Femur (tissue), 1 donor: ENCODE results near the gene RSPH6A.
"Not testable (repeated sequence)": the region's sequence is repeated elsewhere in the genome, so short reads cannot be mapped to it uniquely, and the experiment has no call there.

Source experiments
- DNase-seq: peaks from one replicate; pipeline ENCODE4 v3.0.0-alpha.2; 2017

Gene RSPH6A

DNA sequence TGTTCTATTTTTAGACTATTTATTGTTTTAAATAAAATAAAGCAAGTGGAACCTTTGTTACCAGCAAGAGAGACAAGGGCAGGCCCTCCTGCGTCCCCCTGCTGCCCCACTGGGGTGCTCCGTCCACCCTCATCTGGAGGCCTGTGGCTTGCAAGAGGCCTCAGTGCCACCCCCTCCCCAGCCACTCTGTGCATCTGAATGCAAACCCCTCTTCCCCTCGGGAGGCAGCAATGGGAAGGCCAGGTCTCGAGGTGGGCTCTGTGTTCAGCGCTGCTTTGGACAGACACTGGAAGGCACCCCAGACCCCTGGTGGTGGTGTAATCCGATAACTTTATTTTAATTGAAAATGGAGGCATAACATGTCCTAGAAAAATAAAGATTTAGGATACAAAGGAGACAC, 50.6 kb downstream of the RSPH6A start:
- DNase-seq = no peak

GRCh38 chr19:45763691-45764294, 51.3 kb downstream of the RSPH6A start:
- peak; percentile 43 for DNase-seq

DNA sequence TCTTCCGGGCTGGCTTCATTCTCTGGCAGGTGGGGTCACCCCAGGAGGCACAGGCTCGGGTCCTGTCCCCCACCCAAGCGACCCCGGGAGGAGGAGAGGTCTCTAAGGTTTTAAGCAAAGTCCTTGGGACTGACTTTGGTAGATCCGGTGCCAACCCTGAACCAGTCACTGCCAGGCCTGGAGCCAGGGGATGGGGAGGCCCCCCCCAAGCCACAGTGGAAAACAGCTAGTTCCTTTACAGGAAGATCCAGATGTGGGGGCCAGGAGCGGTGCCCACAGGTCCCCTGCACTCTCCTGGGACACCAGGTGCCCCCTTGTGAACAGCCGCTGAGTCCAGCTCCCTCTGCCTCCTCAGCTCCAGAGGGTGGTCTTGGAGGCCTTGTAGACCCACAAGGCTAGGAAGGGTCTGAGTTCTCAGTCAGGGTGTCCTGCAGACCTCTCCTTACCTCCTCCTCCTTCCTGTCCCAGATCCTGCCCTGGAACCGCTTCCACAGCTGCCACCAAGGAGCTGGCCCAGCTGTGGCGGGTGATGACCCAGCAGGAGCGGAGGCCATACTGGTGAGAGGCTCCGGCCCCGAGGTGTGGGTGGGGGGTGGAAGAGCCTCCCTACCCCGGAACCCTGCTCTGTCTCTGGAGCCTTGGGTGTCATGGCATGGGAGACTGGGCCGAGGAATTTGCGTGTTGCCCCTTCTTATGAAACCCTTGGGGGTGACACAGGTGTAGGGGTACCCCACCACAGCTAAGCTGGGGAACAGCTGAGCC, 52.1 kb downstream of the RSPH6A start:
- DNase-seq = no peak

GRCh38 chr19:45761714-45762113, 53.4 kb downstream of the RSPH6A start:
- no peak for DNase-seq

- DNase-seq = no peak
Measured at GRCh38 chr19:45758921-45759320, 56.2 kb downstream of the RSPH6A start.

- no peak for DNase-seq
Measured at GRCh38 chr19:45757695-45758094, 57.4 kb downstream of the RSPH6A start.

DNA sequence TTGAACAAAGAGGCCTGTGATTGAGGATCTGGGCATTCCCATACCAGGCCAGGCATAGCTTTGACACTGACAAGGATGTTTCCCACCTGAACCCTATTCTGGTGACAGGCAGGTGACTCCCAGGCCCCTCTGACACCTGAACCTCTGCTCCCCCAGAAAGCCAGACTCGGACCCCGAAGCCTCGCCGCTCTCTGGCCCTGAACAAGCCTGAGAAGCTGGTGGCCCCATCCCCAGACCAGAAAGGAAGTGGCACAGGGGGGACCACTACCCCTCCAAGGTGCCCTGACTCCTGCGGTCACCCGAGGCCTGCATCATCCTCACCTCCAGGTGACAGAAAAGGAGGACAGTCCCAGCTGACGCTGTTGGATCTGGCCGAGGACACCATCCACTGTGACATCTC, 60.8 kb downstream of the RSPH6A start:
- DNase-seq = no peak

DNA sequence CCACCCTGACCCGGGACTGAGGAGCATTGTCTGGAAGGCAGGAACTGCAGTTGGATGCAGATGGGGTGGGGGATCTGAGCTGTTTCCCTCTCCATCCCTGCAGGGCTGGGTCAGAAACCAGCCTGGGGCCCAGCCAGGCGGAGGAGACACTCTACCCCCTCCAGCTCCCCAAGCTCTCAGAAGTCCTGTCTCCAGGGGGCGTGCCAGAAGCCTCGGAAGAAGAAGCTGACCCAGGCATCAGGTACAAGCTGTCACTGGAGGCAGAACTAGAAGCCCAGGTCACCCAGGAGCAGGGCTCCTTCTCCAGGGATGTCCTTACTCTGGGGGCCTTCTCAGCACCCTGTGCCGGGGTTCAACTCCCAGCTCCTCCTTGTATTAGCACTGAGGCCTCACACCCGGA, 61.6 kb downstream of the RSPH6A start:
- no peak for DNase-seq

GRCh38 chr19:45752639-45753038, 62.5 kb downstream of the RSPH6A start:
- no peak for DNase-seq

DNA sequence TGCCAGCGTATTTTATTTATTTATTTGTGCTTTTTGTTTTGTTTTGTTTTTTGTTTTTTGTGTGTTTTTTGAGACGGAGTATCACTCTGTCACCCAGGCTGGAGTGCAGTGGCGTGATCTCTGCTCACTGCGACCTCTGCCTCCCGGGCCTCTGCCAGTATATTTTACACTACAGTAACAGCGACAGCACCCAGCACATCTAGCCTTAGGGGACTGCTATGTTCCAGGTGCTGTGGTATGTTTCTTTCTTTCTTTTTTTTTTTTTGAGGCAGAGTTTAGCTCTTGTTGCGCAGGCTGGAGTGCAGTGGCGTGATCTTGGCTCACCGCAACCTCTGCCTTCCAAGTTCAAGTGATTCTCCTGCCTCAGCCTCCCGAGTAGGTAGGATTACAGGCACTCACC, 63.6 kb downstream of the RSPH6A start:
- DNase-seq = not testable (repeated sequence)

- DNase-seq = no peak
Measured at GRCh38 chr19:45747513-45747912, 67.6 kb downstream of the RSPH6A start.

GRCh38 chr19:45746866-45747265, 68.2 kb downstream of the RSPH6A start:
- no peak for DNase-seq
